IPS-18c (cell line): ENCODE results near the gene MBLAC1.

Experiments used
- H3K4me3 ChIP-seq: 2 replicates; pipeline ENCODE4 v1.7.0; 2013; ENCODE audit warnings: low read depth, mild to moderate bottlenecking, low read length, moderate library complexity; ENCODE audit not compliant: insufficient read depth
- H3K9me3 ChIP-seq: one replicate; pipeline ENCODE4 v1.6.1; 2013; ENCODE audit warnings: mild to moderate bottlenecking, low read length, moderate library complexity; ENCODE audit not compliant: control insufficient read depth, insufficient read depth

The MBLAC1 gene

DNA sequence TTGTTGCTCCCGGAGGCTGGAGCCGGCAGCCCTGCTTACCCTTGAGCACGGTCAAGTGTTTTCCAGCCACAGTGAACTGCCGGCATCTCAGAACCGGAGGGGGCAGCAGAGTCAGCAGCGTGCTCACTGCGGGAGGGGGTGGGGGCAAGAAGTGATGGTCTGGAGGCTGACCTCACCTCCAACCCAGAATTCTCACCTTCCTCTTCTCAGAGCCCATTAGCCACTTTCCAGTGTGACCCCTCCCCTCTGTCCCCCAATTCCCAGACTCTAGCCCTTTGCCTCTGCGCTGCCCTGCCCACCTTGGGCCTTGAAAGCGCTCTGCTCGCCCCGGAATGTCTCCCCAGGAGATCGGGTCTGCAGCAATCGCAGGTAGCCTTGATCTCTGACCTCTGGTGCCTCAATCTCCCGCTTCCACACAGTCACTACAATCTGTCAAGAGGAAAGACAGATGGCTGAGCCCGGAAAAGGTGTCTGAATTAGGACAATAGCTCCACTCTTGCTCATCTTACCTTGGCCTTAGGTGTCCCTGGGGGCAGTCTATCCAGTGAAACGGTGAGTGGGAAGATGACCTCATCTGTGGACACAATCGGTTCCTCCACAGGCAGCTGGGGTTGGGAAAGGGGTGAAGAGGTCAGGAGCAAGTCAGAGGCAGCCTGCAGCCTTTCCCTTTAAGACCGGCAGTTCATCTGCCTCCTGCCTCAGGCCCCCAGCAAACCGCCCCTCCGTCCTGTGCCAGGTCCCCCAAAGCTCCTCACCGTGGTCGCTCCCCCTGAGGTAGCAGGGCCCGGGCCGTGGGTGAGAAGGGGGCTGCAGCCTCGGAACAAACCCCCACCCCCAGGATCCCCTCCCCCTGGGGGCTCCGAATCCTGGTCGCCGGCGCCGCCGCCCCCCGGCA lies 30.8 kb downstream of the MBLAC1 start:
- no peaks in the 10 kb centered on the region for H3K9me3 ChIP-seq
- H3K4me3 ChIP-seq: peak overlapping the region; percentile 94

DNA sequence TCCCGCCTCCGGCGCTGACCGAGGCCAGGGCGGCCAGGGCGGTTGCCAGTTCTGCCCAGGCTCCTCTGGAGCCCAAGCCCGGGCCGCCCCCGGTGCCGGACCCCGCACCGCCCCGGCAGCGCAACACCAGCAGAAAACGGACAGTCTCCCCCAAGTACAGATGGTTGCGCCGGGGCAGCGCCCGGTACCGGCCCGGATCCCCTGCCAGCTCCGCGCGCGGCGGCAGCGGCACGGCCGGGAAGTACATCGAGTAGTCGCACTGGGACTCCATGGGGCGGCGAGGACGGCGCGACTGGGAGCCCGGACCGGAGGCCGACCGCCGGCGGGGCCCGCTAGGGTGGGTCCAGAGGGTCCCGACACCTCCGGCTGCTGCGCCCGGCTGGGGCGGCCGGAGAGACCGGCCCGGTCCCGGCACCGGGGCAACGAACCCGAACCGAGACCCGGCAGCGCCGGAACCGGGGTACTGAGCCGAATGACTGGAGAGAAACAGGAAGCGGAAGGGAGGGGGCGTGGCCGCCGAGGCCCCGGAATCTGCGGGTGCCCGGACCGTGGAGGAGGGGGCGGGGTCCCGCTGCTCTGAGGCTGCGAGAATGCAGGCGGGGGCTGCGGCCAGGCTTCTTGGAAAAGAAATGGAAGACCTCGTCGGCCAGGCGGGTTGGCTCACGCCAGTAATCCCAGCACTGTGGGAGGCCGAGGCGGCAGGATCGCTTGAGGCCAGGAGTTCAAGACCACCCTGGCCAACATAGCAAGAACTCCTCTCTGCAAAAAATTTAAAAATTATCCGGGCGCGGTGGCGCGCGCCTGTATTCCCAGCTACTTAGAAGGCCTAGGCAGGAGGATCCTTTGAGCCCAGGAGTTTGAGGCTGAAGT lies 31.7 kb downstream of the MBLAC1 start, which contains the start of gene TRAPPC14:
Gene TRAPPC14, minus strand, starts transcription at position 495 of the 870 bp plus-strand sequence. Its CDS starts 224 bp downstream, at position 271.
- Histone ChIP-seq H3K9me3 (no peaks in the 10 kb centered on the region), H3K4me3 (peak within 1 kb of the TSS; percentile 94)

DNA sequence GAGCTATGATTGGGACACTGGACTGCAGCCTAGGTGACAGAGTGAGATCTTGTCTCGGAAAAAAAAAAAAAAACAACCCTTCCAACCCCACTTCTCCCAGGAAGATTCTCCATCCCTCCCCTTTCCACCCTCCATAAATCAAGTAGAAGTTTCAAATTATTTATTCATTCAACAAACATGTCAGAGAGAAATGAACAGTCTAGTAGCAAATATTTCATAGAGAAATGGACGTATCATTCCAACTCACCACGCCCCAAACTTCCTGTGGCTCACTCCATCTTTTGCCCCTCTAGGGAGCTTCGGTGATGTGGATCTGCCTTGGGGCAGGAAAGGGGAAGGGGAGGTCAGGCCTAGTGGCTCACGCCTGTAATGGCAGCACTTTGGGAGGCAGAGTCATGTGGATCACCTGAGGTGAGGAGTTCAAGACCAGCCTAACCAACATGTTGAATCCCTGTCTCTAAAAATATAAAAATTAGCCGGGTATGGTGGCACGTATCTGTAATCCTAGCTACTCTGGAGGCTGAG lies 32.4 kb downstream of the MBLAC1 start:
- no peaks in the 10 kb centered on the region for H3K9me3 ChIP-seq
- H3K4me3 ChIP-seq: peak overlapping the region; percentile 94

DNA sequence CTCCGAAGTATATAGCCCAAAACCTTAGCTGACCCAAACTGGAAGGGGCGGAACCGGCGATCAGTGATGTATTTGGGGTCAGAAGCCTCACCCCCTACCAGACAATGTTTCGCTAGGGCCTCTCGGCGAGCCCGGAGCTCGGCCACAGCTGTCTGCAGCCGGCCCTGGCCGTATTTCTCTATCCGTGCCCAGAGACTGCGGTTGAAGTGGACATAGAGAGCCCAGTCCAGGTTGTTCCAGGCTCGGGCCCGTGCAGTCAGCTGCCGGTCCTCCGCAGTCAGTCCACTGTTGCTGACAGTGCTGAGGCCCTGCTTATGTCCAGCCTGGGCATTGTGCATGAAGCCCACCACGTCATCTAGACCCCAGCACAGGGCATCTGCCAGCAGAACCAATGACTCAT lies 33.3 kb downstream of the MBLAC1 start:
- Histone ChIP-seq H3K4me3 (no peak overlapping the region), H3K9me3 (no peaks in the 10 kb centered on the region)

DNA sequence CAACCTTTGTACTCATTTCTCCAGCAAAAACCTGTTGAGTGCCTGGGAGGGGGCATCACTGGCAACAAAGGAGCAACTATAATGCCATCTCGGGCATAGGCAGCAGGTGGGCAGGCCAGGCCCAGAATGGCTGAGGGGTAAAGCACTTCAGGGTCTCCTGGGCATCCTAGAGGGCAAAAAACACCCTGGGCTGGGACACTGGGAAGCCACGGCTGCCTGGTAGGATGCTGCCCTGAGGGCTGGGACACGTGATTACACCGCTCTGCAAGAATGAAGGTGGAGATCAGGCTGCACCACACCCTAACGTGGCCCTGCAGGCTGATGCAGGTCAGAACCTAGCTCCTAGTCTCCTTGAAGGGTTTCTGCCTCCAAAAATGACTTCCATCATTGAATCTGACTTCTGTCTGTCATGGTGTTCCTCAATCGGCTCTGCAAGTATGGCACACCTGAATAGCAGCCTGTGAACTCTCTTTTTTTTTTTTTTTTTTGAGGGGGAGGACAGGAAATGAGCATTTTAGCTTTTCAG lies 36.3 kb downstream of the MBLAC1 start:
- H3K9me3 ChIP-seq: no peaks in the 10 kb centered on the region
- H3K4me3 ChIP-seq: no peak overlapping the region

DNA sequence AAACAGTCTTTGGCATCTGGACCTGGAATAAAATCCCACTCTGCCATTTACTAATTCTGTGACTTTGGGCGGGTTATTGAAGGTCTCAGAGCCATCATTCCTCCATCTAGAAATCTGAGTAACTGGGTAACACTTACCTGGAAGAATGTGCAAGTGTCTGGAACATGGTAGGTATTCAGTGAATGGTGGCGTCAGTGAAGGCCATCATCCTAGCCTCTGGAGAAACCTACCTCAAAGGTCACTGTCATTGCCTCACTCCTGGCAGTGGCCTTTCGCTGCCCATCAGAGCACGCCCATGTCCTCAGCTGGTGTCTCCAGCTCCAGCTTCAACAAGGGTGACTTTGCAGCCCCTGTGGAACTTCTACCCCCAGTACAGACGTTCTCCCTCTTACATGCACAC lies 37.1 kb downstream of the MBLAC1 start:
- H3K4me3 ChIP-seq: no peak overlapping the region
- no peaks in the 10 kb centered on the region for H3K9me3 ChIP-seq

DNA sequence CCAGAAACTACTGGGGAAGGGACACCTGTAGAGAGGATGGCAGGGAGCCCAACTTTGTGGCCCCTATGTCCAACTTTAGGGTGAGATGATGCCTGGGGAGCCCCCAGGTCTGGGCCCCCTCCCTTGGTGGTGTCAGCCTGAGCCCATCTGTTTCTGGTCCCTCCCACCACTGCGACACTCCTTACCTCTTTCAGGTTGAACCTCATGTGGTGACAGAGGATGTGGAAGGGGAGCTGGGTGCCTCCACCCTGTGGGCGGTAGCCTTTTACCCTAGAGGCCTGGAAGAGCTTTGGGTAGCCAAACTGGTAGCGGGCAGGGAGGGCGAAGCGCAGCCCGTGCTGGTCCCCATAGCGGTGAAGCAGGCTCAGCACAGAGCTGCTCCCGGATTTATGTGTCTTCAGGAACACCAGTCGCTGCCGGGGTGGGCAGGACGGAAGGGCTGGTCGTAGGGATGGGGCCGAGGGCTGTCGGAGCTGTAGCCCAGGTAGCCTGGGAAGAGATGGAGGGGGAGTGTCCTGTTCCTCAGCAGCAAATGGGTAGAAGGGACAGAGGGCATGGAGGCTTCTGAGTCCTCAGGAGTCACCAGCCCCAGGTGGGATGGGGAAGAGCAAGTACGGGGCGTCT lies 39.7 kb downstream of the MBLAC1 start:
- no peak overlapping the region for H3K4me3 ChIP-seq

DNA sequence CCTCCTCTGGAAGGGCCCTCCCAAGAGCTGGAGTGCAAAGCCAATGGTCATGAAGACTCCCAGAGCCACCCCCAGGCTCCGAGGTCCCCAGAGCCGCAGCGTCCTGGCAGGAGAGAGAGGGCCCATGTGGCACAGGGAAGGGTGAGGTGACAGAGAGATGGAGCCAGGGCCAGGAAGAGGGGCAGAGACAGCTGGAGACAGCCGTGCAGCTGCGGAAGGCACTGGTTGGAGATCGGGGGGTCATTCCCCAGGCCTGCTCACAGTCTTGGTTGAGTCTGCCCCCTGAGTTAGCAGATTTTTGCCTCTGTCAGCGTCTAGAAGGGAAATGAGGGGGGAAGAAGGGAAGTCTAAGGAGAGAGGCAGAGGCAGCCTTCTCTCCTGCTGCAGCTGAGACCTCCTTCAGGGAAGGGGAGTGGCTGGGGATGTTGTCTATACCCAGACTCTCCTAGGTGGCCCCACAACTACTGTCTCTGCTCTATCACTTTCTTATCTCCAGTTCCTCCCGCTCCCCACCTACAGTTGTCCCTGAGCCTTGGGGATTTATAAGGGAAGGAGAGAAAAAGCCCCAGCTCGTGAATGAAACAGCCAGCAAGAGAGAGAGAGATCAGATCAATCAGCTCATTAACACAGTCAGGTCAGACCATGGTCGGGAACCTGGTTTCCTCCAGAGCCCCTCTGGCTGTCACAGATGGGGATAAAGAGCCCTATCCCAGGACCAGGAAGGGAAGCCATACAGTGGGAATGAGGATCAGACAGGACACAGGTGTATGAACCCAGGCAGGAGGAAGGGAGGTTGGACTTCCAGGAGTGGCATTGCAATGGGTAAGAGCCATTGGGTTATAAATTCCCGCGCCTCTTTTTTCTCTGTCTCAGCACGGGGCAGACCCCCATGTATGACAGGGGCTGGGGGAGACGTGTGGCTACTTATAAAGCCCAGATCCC lies 40.5 kb downstream of the MBLAC1 start:
- H3K9me3 ChIP-seq: no peaks in the 10 kb centered on the region
- peak overlapping the region; percentile 57; the same call in 1 of the 2 replicates for H3K4me3 ChIP-seq

More for the DNA sequence above, 39.7 kb downstream of the MBLAC1 start:
- no peaks in the 10 kb centered on the region for H3K9me3 ChIP-seq

DNA sequence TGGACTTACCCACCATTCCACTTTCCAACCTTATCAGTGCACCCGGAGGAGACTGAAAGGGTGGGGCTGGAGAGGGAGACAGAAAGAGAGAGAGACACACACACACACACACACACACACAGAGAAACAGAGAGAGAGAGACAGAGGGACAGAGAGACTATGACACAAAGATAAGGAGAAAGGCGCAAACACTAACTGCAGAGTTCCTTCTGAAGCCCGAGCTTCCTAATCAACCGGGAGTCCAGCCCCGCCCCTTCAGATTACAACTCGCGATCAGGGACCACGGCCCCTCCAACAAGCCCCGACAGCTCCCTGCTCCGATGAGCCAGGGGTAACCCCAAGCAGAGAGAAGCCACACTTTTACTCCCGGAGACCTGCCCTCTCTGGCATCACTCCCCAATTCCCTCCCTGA lies 41.2 kb downstream of the MBLAC1 start:
- peak overlapping the region; percentile 57 for H3K4me3 ChIP-seq
- H3K9me3 ChIP-seq: no peaks in the 10 kb centered on the region

DNA sequence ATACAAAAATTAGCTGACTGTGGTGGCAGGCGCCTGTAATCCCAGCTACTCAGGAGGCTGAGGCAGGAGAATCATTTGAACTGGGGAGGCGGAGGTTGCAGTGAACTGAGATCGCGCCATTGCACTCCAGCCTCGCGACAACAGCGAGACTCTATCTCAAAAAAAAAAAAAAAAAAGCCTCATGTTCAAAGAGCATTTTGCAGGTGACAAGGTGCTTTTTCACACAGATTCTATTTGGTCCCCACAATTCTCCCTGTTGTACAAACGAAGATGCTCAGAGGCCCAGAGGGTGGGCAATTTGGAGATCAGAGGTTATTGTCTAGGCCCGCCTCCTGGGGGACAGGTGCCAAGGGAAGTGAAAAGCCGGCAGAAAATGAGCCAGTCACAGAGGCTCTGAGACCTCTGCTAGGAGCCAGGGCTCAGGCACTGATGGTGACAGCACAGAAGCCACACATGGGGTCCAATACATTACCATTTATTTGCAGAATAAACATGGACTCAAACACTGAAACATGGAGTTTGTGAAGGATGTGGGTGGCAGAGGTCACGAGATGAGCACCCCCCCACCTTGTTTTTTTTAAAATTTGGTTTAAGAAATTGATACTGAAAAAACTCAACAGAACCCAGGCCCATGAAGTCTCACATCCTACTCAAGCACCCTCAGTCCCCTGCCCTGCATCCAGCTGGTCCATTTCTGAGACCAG lies 42.5 kb downstream of the MBLAC1 start:
- Histone ChIP-seq H3K4me3 (no peak overlapping the region), H3K9me3 (no peaks in the 10 kb centered on the region)

DNA sequence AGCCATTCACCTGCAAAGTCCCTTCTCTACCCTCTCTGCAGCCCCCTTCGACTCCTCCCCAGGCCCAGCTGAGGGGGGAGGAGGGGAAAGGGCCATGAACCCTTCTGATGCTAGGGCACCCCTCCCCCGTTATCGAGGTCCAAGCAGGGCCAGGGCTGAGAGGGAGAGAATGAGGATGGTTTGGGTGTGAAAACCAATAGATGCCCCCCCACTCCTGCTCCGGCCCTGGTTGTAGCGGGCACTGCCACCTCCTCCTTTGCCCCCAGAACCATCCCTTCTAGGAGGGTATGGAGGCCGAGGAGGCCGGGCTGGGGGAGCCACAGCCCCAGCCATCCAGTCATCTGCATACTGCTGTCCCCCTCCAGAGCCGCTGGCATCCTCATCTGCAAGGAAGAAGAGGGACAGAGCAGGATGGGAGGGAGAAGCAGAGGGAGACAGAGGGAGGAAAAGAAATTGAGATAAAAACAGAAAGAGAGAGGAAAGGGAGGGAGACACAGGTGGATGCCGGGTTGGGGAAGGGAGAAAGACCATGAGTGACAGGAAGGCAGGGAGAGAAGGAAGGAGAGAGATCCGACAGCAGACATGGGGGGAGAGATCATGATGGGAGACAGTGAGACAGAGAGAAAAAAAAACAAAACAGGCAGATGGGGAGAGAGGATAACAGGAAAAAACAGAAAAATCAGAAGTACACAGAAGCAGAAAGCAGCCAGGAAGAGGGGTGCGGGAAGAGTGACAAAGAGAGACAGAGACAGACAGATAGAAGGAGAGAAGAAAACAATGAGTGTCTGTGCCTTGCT lies 43.5 kb downstream of the MBLAC1 start:
- Histone ChIP-seq H3K9me3 (no peaks in the 10 kb centered on the region), H3K4me3 (peak overlapping the region; percentile 55)

DNA sequence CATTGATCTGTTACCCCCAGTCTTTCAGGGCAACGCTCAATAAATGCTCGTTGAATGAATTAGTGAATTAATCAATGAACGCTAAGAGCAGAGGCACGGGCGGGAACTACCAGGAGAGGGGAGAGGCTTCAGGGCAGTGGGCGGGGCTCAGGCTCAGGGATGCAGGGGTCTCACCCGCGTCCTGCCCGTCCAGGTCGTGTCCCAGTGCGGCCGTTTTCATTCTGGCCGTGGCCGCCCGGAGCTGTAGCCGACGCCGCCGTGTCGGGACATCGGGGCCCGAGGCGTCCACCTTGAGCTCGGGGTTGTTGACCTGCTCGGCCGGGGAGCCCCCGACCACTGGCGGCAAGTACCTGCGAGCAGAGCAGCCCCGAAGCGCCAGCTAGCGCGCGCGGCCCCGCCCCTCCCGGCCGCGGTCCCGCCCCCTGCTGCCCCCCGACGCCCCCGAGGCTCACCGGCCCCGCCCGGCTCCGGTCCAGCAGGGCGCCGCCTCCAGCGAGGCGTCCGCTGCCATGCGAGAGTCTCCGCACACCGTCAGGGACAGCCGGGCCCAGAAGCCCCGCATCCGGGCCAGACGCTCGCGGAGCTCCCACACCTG lies 44.4 kb downstream of the MBLAC1 start:
- no peaks in the 10 kb centered on the region for H3K9me3 ChIP-seq
- H3K4me3 ChIP-seq: peak overlapping the region; percentile 55

DNA sequence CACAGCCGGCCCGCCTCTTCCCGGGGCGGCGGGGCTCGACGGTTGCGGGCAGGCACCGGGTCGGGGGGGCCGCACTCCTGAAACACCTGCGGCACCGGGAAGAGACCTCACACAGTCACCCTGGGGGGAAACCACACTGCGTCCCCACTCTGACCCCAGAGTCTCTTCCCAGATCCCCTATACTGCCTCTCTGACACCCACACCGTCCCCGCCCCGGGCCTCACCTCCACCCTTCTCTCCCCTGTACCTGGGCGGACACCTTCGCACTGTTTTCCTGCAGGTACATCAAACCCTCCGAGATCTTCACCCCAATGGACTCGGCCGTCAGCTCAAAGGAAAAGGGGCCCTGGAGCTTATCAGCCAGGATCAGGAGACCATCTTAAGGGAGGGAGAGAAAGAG lies 45.1 kb downstream of the MBLAC1 start:
- H3K9me3 ChIP-seq: no peaks in the 10 kb centered on the region
- peak overlapping the region; percentile 47; the same call in 1 of the 2 replicates for H3K4me3 ChIP-seq

DNA sequence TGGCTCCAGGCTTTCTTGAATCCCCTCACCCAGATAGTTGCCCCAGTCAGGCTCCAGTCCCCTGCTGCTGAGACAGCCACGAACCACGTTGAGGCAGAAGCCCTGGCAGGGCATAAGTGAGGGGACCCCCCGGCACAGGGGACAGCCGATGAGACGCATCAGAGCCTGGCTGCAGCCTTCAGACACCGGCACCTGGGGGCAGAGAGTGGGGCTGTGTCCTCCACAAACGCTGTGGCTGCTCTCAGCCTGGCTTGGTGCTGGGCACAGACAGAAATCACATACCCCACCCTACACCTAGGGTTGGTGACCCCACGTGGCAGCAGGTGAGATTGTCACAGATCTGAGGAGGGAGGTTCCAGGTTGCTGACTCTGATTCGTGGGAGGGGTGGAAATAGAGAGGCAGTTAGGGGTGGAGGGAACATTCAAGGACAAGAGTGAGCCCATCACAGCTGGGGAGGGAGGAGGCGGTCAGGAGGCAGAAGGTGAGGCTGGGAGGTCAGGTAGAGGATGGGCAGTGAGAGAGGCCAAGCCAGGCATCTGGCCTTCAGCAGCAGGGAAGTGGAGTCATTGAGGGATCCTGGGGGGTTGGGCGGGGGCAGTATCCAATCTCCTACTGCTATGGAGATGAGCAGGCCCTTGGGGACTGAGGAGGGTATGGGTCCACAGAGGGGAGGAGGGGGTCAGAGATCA lies 47.2 kb downstream of the MBLAC1 start:
- H3K4me3 ChIP-seq: no peak overlapping the region
- H3K9me3 ChIP-seq: no peaks in the 10 kb centered on the region
